Peyer's patch (tissue), 4 donors: ENCODE data around the gene FLT4. TPM values are rescaled to one million over a fixed set of nuclear protein-coding genes. Genes with fewer than 3 reads are reported as not detected.

ENCODE experiments used
- DNase-seq, 3 donors: peaks; one replicate each; pipeline ENCODE4 v3.0.0-alpha.2; 2017 to 2019
- H3K27ac ChIP-seq, 4 donors: fragments of 200-600 bp; sonication (generic); one replicate each; pipeline ENCODE4 v1.5.1; 2016 to 2019
- H3K27me3 ChIP-seq, 2 donors: fragments of 200-600 bp; sonication (generic); one replicate each; pipeline ENCODE4 v1.5.1; 2019
- H3K36me3 ChIP-seq, 3 donors: fragments of 200-600 bp; sonication (generic); one replicate each; pipeline ENCODE4 v1.5.1; 2016 to 2019
- H3K4me1 ChIP-seq, 4 donors: fragments of 200-600 bp; sonication (generic); one replicate each; pipeline ENCODE4 v1.5.1; 2016 to 2019
- H3K4me3 ChIP-seq, 4 donors: fragments of 200-600 bp; sonication (generic); 1 replicate in 3 of 4; 2 replicates in 1 of 4; pipeline ENCODE4 v1.5.1; 2016 to 2019; ENCODE audit warnings: mild to moderate bottlenecking in 1 of 4
- H3K9me3 ChIP-seq, 4 donors: fragments of 200-600 bp; sonication (generic); one replicate each; pipeline ENCODE4 v1.5.1; 2016 to 2019; ENCODE audit warnings: mild to moderate bottlenecking in 1 of 4
- CTCF ChIP-seq, 6 experiments: fragments of 450-650 bp in 4 of 6; fragments of 200-600 bp in 2 of 6; sonication (generic) in 1 of 6; IDR thresholded peaks; one replicate each; pipeline ENCODE4 v1.5.1; 2017 to 2019; ENCODE audit warnings: antibody characterized with exemption in 6 of 6, mild to moderate bottlenecking in 3 of 6, moderate library complexity in 1 of 6
- POLR2A ChIP-seq, 2 donors: fragments of 450-650 bp; IDR thresholded peaks; one replicate each; pipeline ENCODE4 v1.5.1; 2017; ENCODE audit warnings: antibody characterized with exemption in 2 of 2, mild to moderate bottlenecking in 2 of 2, moderate library complexity in 2 of 2
- total RNA-seq, 4 donors: library from RNA; depleted of rRNA; stranded (reverse); fragments of >200 nt; gene quantifications; one replicate each; pipeline ENCODE4 v1.1.0, GENCODE V29; 2016

Gene FLT4
- total RNA-seq, 4 donors from 2014 or later = 3.9 to 17.3 (median 6.1) TPM

- no peak for TF ChIP-seq POLR2A (IDR thresholded peaks at IDR 0.05)
- no peak for TF ChIP-seq CTCF (IDR thresholded peaks at IDR 0.05)
- Histone ChIP-seq H3K36me3 (no peaks in the 10 kb centered on the region), H3K27me3 (no peaks in the 10 kb centered on the region), H3K4me1 (no peaks in the 10 kb centered on the region), H3K27ac (no peak overlapping the region), H3K4me3 (no peak overlapping the region), H3K9me3 (no peaks in the 10 kb centered on the region)
- peak in 2 of 3 donors; percentile 23 to 24 for DNase-seq
Observed at GRCh38 chr5:180598316-180598701, 51.1 kb downstream of the FLT4 start.

GRCh38 chr5:180596668-180597231, 52.6 kb downstream of the FLT4 start:
- TF ChIP-seq POLR2A (IDR thresholded peaks at IDR 0.05) = no peak
- no peak for TF ChIP-seq CTCF (IDR thresholded peaks at IDR 0.05)
- Histone ChIP-seq H3K4me3 (no peak overlapping the region), H3K9me3 (no peaks in the 10 kb centered on the region), H3K27ac (no peak overlapping the region), H3K27me3 (no peaks in the 10 kb centered on the region), H3K4me1 (no peaks in the 10 kb centered on the region), H3K36me3 (no peaks in the 10 kb centered on the region)
- peak in 1 of 3 donors; percentile 15 for DNase-seq

- peak in 1 of 3 donors; percentile 35 for DNase-seq
- no peaks in the 10 kb centered on the region for H3K9me3 ChIP-seq
- TF ChIP-seq POLR2A (IDR thresholded peaks at IDR 0.05) (no peak), CTCF (IDR thresholded peaks at IDR 0.05) (no peak)
- peaks cover 0 to 5% (median 0%) of the 10 kb centered on the region in 4 donors for H3K4me1 ChIP-seq
- no peak overlapping the region for H3K27ac ChIP-seq
- no peak overlapping the region for H3K4me3 ChIP-seq
- no peaks in the 10 kb centered on the region for H3K36me3 ChIP-seq
- peaks cover 0 to under 1% of the 10 kb centered on the region in 2 donors for H3K27me3 ChIP-seq
Observed at GRCh38 chr5:180596115-180596667, 53.2 kb downstream of the FLT4 start.

GRCh38 chr5:180595381-180596114, 53.9 kb downstream of the FLT4 start:
- DNase-seq = peak in 1 of 3 donors; percentile 31
- Histone ChIP-seq H3K9me3 (no peaks in the 10 kb centered on the region), H3K27me3 (peaks cover 0 to 7% of the 10 kb centered on the region in 2 donors), H3K36me3 (no peaks in the 10 kb centered on the region), H3K4me3 (no peak overlapping the region), H3K4me1 (peaks cover 0 to 12% (median 0%) of the 10 kb centered on the region in 4 donors), H3K27ac (no peak overlapping the region)
- TF ChIP-seq POLR2A (IDR thresholded peaks at IDR 0.05) (no peak), CTCF (IDR thresholded peaks at IDR 0.05) (no peak)

- Histone ChIP-seq H3K4me3 (no peak overlapping the region), H3K4me1 (peaks cover 0 to 16% (median 0%) of the 10 kb centered on the region in 4 donors), H3K27ac (no peak overlapping the region), H3K36me3 (no peaks in the 10 kb centered on the region), H3K27me3 (peaks cover 0 to 12% of the 10 kb centered on the region in 2 donors), H3K9me3 (no peaks in the 10 kb centered on the region)
- DNase-seq = no peak
- no peak for TF ChIP-seq POLR2A (IDR thresholded peaks at IDR 0.05)
- TF ChIP-seq CTCF (IDR thresholded peaks at IDR 0.05) = no peak
Observed at GRCh38 chr5:180595046-180595379, 54.4 kb downstream of the FLT4 start.
